ENCODE data around the gene CLPX.
"Not testable (repeated sequence)": the region's sequence is repeated elsewhere in the genome, so short reads cannot be mapped to it uniquely, and the experiment has no call there.

The CLPX gene

DNA sequence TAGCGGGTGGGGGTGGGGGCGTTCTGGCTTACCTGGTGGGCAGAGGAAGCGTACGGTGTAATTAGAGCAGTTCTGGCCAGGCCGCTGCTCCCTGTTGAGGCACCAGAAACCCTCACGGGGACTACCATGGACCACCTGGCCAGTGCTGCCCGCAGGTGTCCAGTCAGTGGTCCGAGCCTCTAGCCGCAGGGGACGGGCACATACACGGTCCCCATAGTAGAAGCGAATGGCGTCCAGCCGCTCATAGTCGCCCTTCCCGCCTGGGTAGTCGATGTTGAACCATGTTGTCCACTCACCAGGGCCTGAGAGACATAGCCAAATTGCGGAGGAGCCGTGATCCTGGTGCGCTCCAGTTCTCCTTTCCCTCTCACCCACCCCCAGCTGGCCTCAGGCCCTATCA is 21.6 kb upstream of the CLPX start:
- no peak for DNase-seq (ENCODE audit: low spot score)

DNA sequence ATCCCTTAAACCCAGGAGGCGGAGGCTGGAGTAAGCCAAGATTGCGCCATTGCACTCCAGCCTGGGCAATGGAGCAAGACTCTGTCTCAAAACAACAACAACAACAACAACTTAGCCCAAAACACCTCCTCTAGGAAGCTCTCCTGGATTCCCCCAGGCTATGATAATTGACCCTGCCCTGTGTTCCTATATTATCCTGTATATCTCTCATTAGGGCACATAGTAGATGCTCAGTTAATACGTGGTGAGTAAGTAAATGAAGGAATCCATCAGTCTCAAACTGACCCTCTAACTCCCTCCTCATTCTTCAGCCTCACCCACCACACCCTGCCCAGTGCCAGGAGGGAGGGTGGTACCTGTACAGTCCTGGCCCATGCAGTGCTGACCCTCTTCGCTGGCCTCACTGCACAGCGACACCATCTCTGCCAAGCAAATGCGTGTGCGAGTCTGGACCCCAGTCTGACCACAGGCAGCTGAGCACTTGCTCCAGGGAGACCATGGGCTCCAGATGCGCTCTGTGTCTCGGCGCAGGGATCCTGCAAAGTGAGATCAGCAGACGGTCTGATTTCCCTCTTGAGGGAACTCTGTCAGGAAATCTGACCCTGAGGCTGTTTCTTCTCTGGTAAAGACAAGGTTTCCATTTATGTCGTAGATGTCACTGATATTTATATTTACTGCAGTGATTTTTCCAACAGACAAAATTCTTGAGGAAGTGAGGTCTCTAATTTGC is 20.0 kb upstream of the CLPX start:
- DNase-seq (ENCODE audit: low spot score), result no peak

DNA sequence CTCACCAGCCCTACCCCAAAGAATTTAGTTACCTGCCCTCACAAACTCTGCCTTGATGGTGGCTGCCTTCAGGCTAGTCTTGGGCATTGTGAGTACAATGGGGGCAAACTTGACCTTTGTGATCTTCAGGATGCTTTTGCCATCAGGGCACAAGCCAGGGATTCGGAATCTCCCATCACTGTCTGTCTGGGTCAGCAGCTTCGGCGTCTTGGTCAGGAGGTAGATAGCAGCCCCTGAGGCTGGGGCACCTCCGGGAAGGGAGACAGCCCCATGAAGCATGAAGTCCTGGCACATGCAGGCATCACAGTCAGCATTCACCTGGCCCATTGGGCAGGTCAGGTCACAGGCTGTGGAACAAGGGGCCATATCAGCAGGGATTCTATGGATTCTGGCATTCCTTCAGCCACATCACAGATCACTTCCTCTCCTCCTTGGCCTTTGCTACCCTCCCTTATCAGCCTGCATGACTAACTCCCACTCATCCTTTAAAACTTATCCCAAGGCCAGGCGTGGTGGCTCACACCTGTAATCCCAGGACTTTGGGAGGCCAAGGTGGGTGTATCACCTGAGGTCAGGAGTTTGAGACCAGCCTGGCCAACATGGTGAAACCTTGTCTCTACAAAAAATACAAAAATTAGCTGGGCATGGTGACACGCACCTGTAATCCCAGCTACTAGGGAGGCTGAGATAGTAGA is 19.2 kb upstream of the CLPX start:
- DNase-seq (ENCODE audit: low spot score), result no peak

DNA sequence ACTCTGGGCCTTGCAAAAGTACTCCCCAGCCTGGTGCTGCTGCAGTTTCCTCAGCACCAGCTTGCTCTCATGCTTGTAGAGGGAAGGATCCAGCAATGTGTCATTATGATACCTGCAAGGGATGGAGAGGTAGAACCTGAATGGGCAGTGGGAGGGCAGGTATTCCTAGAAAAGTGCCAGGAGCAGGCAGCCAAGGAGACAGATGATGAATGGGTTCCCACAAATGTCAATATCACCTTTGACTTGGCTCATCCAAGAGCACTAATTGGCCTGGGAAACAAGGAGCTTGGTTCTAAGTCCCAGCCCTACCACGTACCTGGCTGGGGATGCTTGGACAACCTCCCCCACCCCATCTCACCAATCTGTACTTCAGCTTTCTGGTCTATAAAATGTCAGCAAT is 16.8 kb upstream of the CLPX start:
- no peak for DNase-seq (ENCODE audit: low spot score)

DNA sequence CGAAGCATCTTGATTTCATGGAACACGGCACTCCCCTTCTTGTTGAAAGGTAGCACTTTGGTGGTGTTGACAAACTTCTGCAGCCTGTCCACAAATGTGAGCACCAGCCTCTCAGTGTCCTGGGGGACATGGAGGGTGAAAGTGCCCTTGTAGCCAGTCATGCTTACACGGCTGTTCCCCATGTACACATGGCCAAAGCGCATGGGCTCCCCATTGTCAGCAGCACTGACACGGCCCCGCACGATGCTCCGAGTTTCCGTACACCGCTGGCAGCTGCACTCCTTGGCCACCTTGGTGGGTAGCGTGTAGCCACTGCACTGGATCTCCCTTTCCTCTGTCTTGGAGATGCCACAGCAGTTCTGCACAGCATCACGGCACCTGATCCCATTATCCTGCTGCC is 13.4 kb upstream of the CLPX start:
- DNase-seq (ENCODE audit: low spot score), result no peak

DNA sequence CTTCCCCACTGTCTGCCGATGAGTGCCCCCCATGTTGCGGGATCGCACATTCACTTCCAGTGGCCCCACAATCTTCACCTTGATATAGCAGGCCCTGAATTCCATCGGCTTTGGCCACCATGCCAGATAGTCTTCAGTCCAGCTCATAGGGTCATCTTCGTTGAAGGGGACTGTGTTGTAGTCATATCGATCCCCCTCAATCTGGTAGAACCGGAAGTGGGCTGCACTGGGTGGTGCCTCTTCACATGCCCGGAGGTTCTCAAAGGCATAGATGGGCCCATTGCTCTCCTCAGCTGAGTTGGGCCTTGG is 12.1 kb upstream of the CLPX start:
- no peak for DNase-seq (ENCODE audit: low spot score)

DNA sequence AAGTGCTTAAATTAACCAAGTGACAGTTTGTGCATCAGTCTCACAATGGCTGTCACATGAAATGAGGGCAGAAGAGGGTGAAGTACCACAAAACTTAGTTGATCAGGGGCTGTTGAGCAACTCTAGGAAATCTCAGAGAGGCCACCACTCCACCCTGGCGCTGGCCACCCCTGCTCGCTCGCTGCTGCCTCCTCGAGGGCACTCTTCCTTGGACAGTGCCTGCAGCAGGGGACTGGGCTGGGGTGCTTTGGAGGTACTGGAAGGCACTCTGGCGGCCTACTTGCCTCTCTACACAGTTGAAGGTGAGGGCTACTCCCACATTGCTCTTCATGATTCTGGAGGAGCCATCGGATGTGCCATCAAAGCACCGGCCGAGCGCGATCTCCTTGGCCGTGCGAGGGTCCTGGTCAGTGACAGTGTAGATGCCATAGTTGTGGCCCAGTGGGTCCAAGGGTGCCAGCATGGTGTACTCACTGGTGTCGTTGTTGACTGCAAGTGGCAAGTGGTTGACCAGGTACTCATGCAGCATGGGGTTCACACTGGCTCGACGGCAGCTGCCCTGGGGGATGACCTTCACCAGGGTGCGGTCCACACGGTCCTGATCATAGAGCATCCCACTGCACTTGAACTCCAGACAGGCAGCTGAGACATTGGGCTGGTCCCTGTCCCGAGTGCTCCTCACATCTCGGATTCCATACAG is 11.6 kb upstream of the CLPX start:
- DNase-seq (ENCODE audit: low spot score), result no peak

DNA sequence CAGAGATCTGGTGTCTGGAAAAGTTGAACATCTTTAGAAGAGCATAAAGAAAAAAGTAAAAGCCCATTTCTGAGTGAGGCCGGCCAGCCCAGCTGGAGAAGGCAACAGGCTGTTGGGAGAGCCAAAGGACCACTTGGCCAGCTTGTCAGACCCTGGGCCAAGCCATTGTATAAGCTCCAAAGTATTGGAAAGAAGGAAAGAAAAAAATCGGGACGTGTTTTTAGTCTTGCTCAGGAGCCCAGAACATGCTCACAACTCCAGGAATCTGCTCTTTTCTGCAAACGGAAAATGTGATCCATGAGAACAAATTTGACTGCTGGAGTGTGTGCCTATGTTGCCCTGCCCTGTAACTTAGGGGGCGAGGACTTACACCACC is 10.4 kb upstream of the CLPX start:
- DNase-seq (ENCODE audit: low spot score), result no peak

DNA sequence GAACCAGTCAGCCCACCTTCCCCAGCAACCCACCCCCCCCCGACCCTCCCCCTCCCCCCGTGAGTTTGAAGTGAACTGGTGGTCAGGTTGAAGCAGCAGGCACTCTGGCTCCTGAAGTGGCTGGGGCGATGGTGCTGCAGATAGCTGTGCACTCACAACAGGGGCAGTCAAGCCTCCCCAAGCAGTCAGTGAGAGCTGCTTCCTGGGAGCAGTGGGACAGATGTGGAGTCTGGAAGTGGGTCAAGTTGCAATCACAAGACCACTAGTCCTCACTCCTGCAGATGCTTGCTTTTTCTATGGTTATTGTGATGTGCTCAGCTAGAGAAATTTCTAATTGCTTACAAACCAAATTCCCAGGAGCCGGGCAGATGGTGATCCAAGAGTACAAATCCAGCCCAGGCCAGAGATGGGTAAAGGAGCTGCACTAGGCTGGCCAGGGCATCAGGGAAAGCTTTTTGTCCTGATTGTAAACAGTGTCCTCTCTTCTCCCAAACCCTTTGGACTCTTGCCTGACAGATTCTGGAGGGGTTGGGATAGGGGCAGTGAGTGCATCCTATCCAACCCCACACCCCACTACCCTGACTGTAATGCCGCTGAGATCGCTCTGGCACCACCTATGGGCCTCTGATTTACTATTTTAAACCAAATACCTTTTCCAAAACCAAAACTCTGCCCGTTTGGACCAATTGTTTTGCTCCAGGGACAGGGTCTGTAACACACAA is 9.8 kb upstream of the CLPX start:
- no peak for DNase-seq (ENCODE audit: low spot score)

DNA sequence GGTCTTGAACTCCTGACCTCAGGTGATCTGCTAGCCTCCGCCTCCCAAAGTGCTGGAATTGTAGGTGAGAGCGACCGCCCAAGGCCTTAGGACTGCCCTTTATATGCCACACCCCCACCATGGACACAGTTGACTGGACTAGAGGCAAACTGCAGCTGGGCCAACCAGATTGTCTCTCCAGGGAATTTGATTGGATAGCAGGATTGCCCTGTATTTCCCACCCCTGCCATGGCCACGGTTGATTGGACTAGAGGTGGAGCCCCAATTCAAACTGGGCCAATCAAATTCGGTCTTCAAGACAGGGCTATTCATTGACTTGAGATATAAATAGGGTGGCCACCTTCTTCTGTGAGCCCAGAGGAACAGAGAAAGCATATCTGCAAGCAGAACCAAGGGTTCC is 6.9 kb upstream of the CLPX start:
- DNase-seq (ENCODE audit: low spot score), result peak; percentile 18

DNA sequence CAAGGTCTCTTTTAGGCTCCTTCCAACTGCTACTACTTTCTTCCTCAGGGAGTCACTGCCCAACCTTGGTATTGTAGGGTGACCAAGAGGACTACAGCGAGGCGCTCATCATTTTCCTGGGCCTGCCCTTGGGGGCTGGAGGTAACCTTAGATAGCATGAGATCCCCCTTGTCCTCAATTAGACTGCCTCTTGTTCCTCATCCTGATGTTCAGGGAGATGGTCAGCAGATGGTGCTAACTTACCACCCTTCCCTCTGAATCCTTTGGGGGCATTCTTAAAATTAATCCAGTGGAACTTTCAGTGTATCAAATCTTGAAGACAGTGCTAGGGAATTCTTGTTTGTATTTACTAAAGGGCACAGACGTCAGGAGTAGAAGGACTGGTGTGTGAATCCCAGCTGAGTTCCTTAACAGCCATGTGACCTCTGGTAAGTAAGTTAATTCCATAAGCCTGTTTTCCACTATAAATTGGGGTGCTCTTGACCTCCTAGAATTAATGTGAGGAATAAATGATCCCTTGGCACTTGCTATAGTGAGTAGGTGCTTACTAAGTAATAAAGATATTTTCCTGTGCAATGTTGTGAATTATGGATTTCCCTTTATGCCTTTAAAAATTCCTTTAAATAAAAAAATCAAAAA is 4.1 kb upstream of the CLPX start:
- peak; percentile 73 for DNase-seq (ENCODE audit: low spot score)

DNA sequence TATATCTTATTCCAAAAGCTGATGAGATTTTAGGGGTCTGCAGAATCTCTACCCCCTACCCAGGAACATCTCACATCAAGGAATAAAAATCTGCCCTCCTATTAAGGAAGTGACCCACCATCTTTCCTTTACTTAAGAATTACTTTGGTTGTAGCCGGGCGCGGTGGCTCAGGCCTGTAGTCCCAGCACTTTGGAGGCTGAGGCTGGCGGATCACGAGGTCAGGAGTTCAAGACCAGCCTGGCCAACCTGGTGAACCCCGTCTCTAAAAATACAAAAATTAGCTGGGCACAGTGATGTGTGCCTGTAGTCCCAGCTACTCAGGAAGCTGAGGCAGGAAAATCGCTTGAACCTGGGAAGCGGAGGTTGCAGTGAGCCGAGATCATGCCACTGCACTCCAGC is 3.3 kb upstream of the CLPX start:
- DNase-seq (ENCODE audit: low spot score), result not testable (repeated sequence)

DNA sequence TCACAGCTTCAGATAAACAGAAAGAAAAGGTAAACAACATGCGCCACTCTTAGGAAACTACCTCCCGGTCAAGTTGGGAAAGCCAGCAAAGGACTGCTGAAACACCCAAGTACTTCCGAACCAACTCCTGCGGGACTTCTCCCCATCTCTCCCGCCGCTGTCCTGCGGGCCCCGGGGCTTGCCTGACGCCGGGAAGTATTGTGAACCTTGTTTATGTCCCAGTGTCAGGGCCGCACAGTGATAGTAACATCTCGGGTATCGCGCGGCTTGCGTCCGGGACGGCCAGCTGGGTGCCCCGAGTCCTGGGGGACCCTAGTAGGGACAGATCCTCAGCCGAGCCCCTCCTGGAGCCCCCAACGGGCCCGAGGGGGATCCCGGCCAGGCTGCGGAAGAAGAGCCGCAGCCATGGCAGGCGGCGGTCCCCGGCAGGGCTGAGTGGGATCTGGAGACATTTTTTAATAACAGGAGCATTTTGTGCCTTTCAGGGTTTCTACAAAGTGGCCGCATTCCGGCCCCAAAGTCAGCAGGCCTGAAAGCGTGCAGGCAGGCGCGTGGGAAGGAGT is 756 bp downstream of the CLPX start:
- DNase-seq (ENCODE audit: low spot score), result peak; percentile 68

DNA sequence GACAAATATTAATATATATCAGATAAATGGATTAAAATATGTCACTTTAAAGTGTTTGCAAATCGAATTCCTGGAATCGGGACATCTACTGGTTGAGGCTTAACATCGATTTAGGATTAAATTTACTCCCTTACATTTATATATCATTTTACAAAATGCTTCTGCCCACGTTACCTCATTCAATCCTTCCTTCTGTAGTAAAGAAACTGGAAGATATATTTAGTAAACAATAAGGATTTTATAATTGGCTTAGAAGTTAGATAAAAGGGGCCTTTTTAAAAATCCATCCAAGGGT is 1.3 kb downstream of the CLPX start:
- DNase-seq (ENCODE audit: low spot score), result no peak

DNA sequence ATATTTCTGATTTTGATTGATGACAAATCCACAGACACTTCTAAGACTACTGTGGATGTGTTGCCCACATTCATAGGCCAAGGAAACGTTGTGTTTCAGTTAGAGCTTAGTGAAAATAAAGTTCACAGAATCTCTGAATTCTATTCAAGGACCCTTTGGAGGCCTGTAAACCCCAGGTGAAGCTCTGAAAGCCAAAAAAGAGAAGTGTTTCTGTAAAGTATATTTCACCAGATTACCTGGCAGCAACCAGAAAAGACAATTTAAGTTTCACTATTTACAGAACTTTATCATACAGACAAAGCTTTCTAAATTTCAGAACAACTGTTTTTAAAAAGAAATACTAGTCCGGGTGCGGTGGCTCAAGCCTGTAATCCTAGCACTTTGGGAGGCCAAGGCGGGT is 2.6 kb downstream of the CLPX start:
- DNase-seq (ENCODE audit: low spot score), result no peak

DNA sequence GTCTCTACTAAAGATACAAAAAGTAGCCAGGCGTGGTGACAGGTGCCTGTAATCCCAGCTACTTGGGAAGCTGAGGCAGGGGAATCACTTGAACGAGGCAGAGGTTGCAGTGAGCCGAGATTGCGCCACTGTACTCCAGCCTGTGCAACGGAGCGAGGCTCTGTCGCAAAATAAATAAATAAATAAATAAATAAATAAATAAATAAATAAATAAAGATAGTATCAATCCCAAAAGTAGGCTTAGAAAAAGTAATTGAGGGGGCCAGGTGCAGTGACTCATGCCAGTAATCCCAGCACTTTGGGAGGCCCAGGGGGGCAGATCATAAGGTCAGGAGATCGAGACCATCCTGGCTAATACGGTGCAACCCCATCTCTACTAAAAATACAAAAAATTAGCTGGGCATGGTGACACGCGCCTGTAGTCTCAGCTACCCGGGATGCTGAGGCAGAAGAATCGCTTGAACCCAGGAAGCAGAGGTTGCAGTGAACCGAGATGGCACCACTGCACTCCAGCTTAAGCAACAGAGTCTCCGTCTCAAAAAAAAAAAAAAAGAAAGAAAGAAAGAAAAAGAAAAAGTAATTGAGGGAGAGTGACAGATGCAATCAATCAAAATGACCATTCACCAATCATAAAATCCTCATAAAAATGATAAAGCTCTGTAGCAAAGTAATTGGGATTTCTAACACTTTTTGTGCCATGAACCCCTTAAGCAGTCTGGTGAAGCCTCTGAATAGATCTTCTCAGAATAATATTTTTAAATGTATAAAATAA is 3.4 kb downstream of the CLPX start:
- DNase-seq (ENCODE audit: low spot score), result not testable (repeated sequence)

DNA sequence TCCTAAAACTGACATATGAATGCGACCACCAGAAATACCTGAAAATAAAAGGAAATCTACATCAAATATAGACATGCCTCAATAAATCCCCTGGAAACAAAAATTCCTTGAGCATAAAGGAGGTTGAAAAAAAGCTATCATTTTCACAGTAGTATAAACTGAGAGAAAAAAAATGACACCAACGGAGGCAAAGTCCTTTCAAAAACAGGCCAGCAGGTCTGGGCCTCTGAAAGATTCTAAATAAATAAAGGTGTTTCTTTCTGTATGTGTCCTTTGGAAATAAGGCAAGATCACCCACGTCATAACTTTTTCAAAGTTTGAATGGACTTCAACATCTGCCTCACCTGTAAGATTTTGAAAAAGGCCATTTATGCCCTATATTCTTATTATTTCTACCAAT is 5.0 kb downstream of the CLPX start:
- no peak for DNase-seq (ENCODE audit: low spot score)

DNA sequence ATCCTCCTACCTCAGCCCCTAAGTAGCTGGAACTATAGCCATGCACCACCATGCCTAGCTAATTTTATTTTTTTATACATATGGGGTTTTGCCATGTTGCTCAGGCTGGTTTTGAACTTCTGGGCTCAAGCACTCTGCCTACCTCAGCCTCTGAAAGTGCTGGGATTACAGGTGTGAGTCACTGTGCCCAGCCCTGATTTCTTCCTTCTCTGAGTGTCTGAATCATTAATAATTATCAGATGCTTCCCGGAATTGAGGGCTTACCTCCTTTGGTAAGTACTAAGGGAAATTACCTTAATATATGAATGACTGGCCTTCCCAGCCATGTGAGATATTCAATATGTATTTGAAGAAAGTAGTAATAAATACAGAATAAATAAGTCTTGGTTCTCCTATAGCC is 7.2 kb downstream of the CLPX start:
- no peak for DNase-seq (ENCODE audit: low spot score)

DNA sequence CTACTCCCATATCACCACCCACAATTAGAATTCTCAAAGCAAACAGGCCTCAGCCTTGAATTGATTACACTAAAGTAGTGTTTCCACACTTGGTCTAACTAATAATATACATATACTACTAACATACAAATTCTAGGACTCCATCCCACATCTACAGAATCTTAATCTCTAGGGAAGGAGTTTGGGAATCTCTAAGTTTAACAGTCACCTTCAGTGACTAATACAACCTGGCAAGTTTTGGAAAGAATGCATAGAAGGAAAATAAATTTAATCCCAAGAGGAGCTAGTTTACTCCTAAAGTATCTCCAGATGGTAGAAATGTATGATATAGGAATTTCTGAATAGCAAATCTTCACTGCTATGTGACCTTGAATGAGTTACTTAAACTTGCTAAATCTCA is 9.1 kb downstream of the CLPX start:
- DNase-seq (ENCODE audit: low spot score), result no peak

DNA sequence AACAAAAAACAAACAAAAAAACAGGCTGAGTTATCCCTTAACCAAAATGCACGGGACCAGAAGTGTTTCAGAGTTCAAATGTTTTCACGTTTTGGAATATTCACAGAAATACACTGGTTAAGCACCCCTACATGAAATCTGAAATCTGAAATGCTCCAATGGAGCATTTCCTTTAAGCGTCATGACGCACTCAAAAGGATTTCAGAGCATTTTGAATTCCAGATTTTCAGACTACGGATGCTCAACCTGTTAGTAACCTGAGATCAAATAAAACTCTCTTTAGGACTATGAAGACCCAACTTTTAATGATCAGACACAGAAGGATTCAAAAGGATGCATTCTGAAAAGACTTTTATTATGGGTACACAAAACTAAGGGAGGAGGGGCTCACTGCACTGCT is 9.6 kb downstream of the CLPX start:
- no peak for DNase-seq (ENCODE audit: low spot score)

DNA sequence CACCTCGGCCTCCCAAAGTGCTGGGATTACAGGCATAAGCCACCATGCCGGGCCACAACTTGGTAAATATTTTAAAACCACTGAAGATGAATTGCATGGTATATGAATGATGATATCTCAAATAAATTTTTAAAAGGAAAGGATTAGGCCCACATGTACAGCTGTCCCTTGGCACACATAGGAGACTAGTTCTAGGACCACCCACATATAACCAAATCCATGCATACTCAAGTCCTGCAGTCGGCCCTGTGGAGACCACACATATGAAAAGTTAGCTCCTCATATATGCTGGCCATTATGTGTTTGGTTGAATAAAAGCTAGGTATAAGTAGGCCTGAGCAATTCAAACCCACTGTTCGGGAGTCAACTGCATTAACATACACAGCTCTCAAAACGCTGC is 10.6 kb downstream of the CLPX start:
- DNase-seq (ENCODE audit: low spot score), result no peak

DNA sequence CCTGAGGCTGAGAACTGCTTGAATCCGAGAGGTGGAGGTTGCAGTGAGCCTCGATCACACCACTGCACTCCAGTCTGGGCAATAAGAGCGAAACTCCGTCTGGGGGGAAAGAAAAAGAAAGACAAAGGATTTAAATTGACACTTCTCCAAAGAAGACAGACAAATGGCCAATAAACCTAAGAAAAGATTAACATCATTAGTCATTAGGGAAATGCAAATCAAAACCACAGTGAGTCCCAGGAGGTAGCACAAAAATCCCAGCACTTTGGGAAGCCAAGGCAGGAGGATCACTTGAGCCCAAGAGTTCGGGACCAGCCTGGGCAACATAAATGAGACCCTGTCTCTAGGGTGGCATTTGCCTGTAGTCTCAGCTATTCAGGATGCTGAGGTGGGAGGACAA is 12.6 kb downstream of the CLPX start:
- no peak for DNase-seq (ENCODE audit: low spot score)
